ENCODE results near the gene TMEM267.
"Not testable (repeated sequence)": the region's sequence is repeated elsewhere in the genome, so short reads cannot be mapped to it uniquely, and the experiment has no call there.

The TMEM267 gene

GRCh38 chr5:43461066-43461465 lies 22.6 kb downstream of the TMEM267 start:
- in situ Hi-C loops (cut with MboI; ENCODE audit: low sequenced_read_pairs) = no loop called here

DNA sequence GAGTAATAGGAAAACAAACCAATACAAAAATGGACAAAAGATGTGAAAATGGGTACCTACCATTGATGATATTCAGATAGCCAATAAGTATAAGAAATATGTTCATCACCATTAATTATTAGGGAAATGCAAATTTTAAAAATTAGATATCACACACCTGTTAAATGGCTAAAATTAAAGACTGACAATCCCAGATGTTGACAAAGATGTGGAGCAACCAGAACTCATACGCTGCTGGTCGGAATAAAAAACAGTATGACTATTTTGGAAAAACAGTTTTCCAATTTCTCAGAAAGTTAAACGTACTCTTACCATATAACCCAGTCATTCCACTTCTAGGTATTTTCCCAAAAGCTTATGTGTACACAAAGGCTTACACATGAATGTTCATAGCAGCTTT lies 27.1 kb downstream of the TMEM267 start:
- in situ Hi-C loops (cut with MboI; ENCODE audit: low sequenced_read_pairs) = no loop called here

GRCh38 chr5:43441575-43441974 lies 42.1 kb downstream of the TMEM267 start:
- in situ Hi-C loops (cut with MboI; ENCODE audit: low sequenced_read_pairs) = not testable (repeated sequence)

DNA sequence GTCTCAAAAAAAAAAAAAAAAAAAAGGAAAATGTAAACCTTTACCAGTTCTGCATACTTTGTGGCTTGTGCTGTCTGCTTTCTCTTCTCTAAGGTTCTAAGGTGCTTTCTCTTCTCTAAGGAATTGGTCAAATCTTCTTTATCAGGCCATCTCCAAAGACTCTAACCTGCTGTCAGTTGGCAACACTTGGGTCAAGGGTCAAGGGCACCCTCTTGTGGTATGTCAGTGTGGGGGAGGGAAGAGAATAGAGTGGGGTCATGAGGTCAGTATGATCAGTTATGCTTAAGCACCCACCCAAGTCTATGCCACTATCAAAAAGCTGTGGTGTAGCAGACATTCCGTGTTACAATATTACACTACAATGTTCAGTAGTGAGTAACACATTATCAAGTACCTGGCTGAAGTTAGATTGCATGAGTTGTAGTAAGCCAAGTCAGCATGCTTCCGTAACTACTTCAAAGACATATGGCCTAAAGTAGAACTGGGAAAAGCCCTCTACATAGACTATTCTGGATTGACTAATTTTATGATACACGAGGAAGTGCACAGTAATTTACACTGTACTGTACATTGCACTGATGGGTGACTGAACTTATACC lies 46.5 kb downstream of the TMEM267 start:
- in situ Hi-C loops (cut with MboI; ENCODE audit: low sequenced_read_pairs) = no loop called here

GRCh38 chr5:43433382-43433781 lies 50.3 kb downstream of the TMEM267 start:
- in situ Hi-C loops (cut with MboI; ENCODE audit: low sequenced_read_pairs) = no loop called here

GRCh38 chr5:43432486-43433375 lies 50.9 kb downstream of the TMEM267 start:
- in situ Hi-C loops (cut with MboI; ENCODE audit: low sequenced_read_pairs) = no loop called here

DNA sequence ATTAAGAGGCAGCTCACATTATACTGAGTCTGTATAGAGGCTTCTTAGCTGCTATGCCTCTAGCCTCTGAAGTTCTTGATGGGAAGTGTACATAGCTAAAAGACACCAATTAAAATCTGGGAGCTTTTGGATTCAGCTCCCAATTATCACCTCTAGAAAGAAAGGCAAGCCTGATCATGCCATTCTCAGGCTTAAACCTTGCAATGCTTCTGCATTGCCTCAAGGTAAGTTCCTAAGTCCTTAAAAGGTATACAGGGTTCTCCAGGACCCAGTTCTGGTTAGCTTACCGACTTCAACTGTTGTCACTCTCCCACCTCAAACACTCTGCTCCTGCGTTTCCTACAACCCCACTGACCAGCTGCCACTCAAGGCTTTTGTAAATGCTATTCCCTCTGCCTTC lies 54.0 kb downstream of the TMEM267 start:
- in situ Hi-C loops (cut with MboI; ENCODE audit: low sequenced_read_pairs) = no loop called here

DNA sequence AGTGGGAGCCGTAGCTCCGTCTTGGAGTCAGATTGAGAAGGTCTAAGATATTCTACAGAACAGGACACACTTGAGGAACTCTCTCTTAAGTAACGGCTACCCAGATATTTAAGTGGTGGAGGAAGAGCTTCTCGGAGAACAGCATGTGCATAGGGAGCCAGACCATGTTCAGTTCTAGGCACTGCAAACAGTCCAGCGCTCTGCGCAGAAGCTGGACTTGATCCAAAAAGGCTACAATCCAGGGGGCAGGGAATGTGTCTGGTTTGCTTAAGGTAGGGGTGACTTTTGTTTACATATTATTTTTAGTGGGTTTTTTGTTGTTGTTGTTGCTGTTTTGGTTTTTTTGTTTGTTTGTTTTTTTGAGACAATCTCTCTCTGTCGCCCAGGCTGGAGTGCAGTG lies 54.6 kb downstream of the TMEM267 start:
- in situ Hi-C loops (cut with MboI; ENCODE audit: low sequenced_read_pairs) = no loop called here

DNA sequence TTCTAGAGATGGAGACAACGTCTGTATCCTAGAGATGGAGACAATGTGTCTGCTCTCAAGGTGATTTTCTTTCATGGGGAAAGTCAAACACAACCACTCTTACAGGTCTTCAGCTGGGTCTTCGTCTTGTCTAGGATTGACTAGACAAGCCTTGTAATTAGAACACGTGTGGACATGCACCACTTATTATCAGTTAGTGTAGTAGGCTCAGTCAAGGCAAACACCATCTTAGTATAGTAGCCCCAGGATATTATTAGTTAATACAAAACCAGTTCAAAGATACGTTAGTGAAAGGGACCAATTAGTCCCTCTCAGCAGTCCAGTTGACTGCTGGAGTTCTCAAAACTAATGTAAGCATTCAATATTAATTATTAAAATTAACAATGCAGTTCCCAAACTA lies 56.4 kb downstream of the TMEM267 start:
- in situ Hi-C loops (cut with MboI; ENCODE audit: low sequenced_read_pairs) = no loop called here

DNA sequence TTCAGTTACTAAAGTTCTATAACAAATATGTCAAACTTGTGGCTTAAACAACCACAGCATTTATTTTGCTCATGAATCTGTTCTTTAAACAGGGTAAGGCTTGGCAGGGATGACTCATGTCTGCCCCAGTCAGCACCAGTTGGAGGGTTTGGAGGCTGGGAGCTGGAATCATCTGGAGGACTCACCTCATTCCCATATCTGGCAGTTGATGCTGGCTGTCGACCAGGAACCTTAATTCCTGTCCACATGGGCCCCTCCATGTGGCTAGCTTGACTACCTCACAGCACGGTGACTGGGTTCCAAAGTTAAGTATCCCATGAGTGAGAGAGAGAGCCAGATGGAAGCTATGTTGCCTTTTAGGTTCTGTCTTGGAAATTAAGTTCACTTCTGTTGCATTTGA lies 57.7 kb downstream of the TMEM267 start:
- in situ Hi-C loops (cut with MboI; ENCODE audit: low sequenced_read_pairs) = no loop called here

DNA sequence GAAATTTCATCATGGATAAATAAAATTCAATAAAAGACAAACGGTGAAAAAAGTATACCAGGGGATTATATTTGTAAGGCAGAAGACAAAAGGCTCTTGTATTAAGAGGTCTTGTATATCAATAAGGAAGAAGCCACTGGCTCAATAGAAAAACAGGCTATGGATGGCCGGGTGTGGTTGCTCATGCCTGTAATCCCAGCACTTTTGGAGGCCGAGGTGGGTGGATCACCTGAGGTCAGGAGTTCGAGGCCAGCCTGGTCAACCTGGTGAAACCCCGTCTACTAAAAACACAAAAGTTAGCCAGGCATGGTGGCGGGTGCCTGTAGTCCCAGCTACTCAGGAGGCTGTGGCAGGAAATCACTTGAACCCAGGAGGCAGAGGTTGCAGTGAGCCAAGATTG lies 60.6 kb downstream of the TMEM267 start:
- in situ Hi-C loops (cut with MboI; ENCODE audit: low sequenced_read_pairs) = not testable (repeated sequence)

DNA sequence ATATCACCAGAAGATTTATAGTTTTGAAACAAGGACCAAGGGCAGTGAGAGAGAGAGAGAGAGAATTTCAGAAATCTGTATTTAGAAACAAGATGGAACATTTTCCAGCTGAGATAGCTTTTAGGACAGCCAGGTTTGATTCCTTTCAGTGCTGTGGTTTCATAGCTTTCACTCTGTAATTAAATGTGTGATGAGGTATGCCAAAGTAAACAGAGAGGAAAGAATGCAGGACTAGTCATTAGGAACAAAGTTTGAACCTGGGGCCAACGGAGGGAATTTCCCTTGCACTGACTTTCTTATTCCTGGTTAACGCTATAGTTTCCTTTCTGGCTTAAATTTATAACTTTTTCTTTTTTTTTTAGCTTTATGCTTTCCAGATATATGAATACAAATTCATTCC lies 61.5 kb downstream of the TMEM267 start:
- in situ Hi-C loops (cut with MboI; ENCODE audit: low sequenced_read_pairs) = no loop called here

DNA sequence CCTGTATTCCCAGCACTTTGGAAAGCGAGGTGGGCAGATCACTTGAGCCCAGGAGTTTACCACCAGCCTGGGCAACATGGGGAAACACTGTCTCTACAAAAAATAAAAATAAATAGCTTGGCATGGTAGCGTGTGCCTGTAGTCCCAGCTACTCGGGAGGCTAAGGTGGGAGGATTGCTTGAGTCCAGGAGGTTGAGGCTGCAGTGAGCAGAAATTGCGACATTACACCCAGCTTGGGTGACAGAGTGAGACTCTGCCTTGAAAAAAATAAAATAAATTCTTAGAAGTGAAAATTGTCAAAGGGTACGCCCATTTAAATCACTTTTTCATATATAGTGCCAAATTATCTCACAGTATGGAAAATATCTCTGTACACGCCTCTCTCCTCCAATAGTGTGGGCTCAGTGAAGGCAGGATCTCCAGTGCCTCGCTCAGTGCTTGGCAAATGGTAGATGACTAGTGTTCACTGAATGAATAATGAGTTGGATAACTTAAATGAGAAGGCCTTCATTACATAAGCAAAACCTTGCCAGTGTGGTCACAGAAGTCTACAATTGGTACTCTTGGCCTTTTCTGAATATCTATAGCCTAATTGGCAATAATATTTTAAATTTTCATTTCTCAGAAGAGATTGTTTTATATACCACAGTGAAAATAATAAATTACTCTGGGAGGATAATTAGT lies 62.1 kb downstream of the TMEM267 start:
- in situ Hi-C loops (cut with MboI; ENCODE audit: low sequenced_read_pairs) = no loop called here

- in situ Hi-C loops (cut with MboI; ENCODE audit: low sequenced_read_pairs) = no loop called here
These were observed 63.4 kb downstream of the TMEM267 start for GRCh38 chr5:43420241-43420640.

DNA sequence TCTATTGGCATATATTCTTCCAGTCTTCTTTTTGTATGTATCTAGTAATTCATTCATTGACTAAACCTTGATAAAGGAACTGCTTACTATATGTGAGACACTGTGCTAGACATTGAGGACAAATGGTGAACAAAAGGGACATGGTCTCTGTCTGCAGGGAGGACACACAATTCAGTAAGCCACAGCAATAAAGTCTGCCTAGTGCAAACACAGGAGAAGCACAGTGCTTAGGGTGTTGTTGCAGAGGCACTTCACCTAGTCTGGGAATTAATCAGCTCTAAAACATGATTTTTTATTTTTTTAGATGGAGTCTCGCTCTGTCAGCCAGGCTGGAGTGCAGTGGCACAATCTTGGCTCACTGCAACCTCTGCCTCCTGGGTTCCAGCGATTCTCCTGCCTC lies 65.1 kb downstream of the TMEM267 start:
- in situ Hi-C loops (cut with MboI; ENCODE audit: low sequenced_read_pairs) = no loop called here

GRCh38 chr5:43416803-43417394 lies 66.8 kb downstream of the TMEM267 start:
- in situ Hi-C loops (cut with MboI; ENCODE audit: low sequenced_read_pairs) = no loop called here

GRCh38 chr5:43415935-43416802 lies 67.5 kb downstream of the TMEM267 start:
- in situ Hi-C loops (cut with MboI; ENCODE audit: low sequenced_read_pairs) = no loop called here

DNA sequence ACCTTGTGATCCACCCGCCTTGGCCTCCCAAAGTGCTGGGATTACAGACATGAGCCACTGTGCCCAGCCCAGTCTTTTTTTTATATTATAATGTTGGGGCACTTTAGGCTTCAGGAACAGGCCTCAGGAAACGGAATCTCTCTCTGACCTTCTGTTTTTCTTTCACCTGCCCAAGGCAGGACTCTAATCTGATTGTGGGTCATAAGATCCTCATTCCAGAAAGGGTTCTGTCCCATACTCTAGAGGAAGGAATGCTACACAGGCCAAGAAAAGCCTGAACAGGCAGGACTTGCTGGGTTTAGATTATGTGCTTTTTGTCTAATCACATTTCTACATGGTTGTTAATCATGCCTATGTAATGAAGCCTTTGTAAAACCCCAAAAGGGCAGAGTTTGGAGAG lies 69.7 kb downstream of the TMEM267 start:
- in situ Hi-C loops (cut with MboI; ENCODE audit: low sequenced_read_pairs) = no loop called here

- in situ Hi-C loops (cut with MboI; ENCODE audit: low sequenced_read_pairs) = no loop called here
These were observed 71.0 kb downstream of the TMEM267 start for GRCh38 chr5:43412644-43413043.

- in situ Hi-C loops (cut with MboI; ENCODE audit: low sequenced_read_pairs) = no loop called here
These were observed 71.5 kb downstream of the TMEM267 start, which contains the start of gene CCL28 for GRCh38 chr5:43412156-43412555. CCL28 (minus strand) TSS chr5:43412391; CDS start chr5:43412316, 75 bp downstream.

Data from hTERT RPE-1 (cell line).